ENCODE measurements around the gene CWC27.

CWC27 gene

DNA sequence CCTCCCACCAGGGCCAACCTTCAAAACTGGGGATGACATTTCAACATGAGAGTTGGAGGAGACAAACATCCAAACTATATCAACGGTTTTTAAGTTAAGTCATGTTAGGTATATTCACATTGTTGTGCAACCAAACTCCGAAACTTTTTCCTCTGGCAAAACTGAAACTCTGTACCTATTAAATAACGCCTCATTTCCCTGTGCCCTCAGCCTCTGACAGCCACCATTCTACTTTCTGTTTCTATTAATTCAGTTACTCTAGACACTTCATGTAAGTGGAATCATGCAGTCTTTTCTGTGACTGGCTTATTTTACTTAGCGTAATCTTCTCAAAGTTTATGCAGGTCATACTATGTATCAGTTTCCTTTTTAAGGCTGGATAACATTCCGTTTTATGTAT lies 85.0 kb downstream of the CWC27 start:
- no peak overlapping the region for H2BK5ac ChIP-seq (ENCODE audit: low read depth, low read length, poor library complexity, severe bottlenecking)
- H2BK12ac ChIP-seq (ENCODE audit: low read length in 2 of 2): no peak overlapping the region
- no peak overlapping the region for H3K23ac ChIP-seq (ENCODE audit: low read length in 2 of 2)
- H3K4me2 ChIP-seq (ENCODE audit: low read length, poor library complexity, severe bottlenecking): no peak overlapping the region
- H3K18ac ChIP-seq (ENCODE audit: low read depth in 1 of 2, low read length in 2 of 2): no peak overlapping the region
- H2AK5ac ChIP-seq (ENCODE audit: low read length, severe bottlenecking): no peak overlapping the region
- H4K8ac ChIP-seq (ENCODE audit: low read length): no peak overlapping the region
- 100% methylated on average over 5 of the region's 5 CpGs for WGBS
- peaks cover 0 to 9% of the 10 kb centered on the region in 2 experiments for H3K36me3 ChIP-seq (ENCODE audit: control insufficient read depth in 1 of 2, insufficient read depth in 2 of 2, low read depth in 1 of 2, low read length in 2 of 2)
- H3K4ac ChIP-seq (ENCODE audit: low read depth in 1 of 2, low read length in 2 of 2): no peak overlapping the region
- H2BK120ac ChIP-seq (ENCODE audit: low read depth, low read length): no peak overlapping the region
- H3K4me1 ChIP-seq (ENCODE audit: control insufficient read depth, insufficient read depth, low read depth, low read length): no peaks in the 10 kb centered on the region
- no peak overlapping the region for H2AFZ ChIP-seq (ENCODE audit: low read depth, low read length)
- no peaks in the 10 kb centered on the region for H3K27me3 ChIP-seq (ENCODE audit: control insufficient read depth in 1 of 2, insufficient read depth in 1 of 2, low read length in 2 of 2)
- peaks cover 3% of the 10 kb centered on the region for H3K9me3 ChIP-seq (ENCODE audit: control insufficient read depth, low read length)
- no peaks in the 10 kb centered on the region for H3K79me1 ChIP-seq (replicated peaks; ENCODE audit: low read length, poor library complexity, severe bottlenecking)
- no peak overlapping the region for H2BK15ac ChIP-seq (ENCODE audit: low read depth, poor library complexity, severe bottlenecking)
- no peak overlapping the region for H3K9ac ChIP-seq (ENCODE audit: low read length)
- no peak for DNase-seq
- H3K14ac ChIP-seq (ENCODE audit: low read length in 2 of 2): no peak overlapping the region
- no peak overlapping the region for H3K27ac ChIP-seq (ENCODE audit: low read length, poor library complexity, severe bottlenecking)
- no peak overlapping the region for H4K91ac ChIP-seq (ENCODE audit: low read length)
- H3K4me3 ChIP-seq (ENCODE audit: insufficient read depth in 1 of 2, low read depth in 1 of 2, low read length in 2 of 2): no peak overlapping the region

DNA sequence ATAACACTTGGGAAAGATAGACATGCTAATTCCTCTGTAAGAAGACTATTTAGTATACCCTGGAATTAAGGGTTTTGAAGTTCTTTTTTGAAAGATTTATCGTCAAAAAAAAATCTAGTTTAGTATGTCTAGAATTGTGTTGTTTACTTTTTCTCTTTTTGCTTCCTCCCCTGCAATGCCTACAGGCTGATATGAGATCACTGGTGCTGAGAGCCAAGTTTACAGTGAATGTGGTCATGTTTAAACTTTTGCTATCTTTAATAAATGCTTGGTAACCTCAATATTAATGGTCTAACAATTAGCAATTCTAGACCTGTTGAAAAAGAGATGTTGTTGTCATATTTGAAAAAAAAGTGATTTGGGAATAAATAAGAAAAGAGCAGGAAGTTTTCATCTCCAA lies 86.1 kb downstream of the CWC27 start:
- H2BK5ac ChIP-seq (ENCODE audit: low read depth, low read length, poor library complexity, severe bottlenecking): peak overlapping the region; percentile 73
- no peak overlapping the region for H2BK120ac ChIP-seq (ENCODE audit: low read depth, low read length)
- H2AK5ac ChIP-seq (ENCODE audit: low read length, severe bottlenecking): no peak overlapping the region
- no CpG with 5 or more reads among the region's 1 CpG for WGBS
- H4K8ac ChIP-seq (ENCODE audit: low read length): no peak overlapping the region
- H3K4me1 ChIP-seq (ENCODE audit: control insufficient read depth, insufficient read depth, low read depth, low read length): no peaks in the 10 kb centered on the region
- no peak overlapping the region for H2AFZ ChIP-seq (ENCODE audit: low read depth, low read length)
- H3K27ac ChIP-seq (ENCODE audit: low read length, poor library complexity, severe bottlenecking): no peak overlapping the region
- H3K23ac ChIP-seq (ENCODE audit: low read length in 2 of 2): no peak overlapping the region
- no peaks in the 10 kb centered on the region for H3K27me3 ChIP-seq (ENCODE audit: control insufficient read depth in 1 of 2, insufficient read depth in 1 of 2, low read length in 2 of 2)
- no peaks in the 10 kb centered on the region for H3K79me1 ChIP-seq (replicated peaks; ENCODE audit: low read length, poor library complexity, severe bottlenecking)
- peak; percentile 16 for DNase-seq
- no peaks in the 10 kb centered on the region for H3K9me3 ChIP-seq (ENCODE audit: control insufficient read depth, low read length)
- H3K18ac ChIP-seq (ENCODE audit: low read depth in 1 of 2, low read length in 2 of 2): no peak overlapping the region
- H4K91ac ChIP-seq (ENCODE audit: low read length): no peak overlapping the region
- H3K36me3 ChIP-seq (ENCODE audit: control insufficient read depth in 1 of 2, insufficient read depth in 2 of 2, low read depth in 1 of 2, low read length in 2 of 2): peaks cover 0 to 9% of the 10 kb centered on the region in 2 experiments
- no peak overlapping the region for H3K4ac ChIP-seq (ENCODE audit: low read depth in 1 of 2, low read length in 2 of 2)
- no peak overlapping the region for H3K4me2 ChIP-seq (ENCODE audit: low read length, poor library complexity, severe bottlenecking)
- no peak overlapping the region for H3K9ac ChIP-seq (ENCODE audit: low read length)
- no peak overlapping the region for H3K4me3 ChIP-seq (ENCODE audit: insufficient read depth in 1 of 2, low read depth in 1 of 2, low read length in 2 of 2)
- H3K14ac ChIP-seq (ENCODE audit: low read length in 2 of 2): no peak overlapping the region
- no peak overlapping the region for H2BK15ac ChIP-seq (ENCODE audit: low read depth, poor library complexity, severe bottlenecking)
- no peak overlapping the region for H2BK12ac ChIP-seq (ENCODE audit: low read length in 2 of 2)

DNA sequence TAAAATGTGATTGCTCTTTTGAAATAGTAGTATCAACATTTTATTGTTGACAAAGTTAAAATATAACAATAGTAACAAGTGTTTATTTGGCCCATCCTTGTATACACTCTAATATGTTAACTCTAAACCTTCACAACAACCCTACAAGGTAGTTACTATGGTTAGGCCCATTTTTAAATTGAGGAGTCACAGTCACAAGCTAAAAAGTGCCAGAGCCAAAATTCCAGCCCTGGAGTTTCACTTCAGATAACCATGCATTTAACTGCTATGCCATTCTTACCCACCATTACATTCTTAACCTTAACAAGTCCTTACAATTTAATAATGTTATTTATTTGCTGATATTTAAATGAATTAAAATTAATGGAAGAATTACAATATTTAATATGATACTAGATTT lies 91.2 kb downstream of the CWC27 start:
- no peak overlapping the region for H4K91ac ChIP-seq (ENCODE audit: low read length)
- peaks cover 1% of the 10 kb centered on the region for H3K79me1 ChIP-seq (replicated peaks; ENCODE audit: low read length, poor library complexity, severe bottlenecking)
- no peak overlapping the region for H2BK12ac ChIP-seq (ENCODE audit: low read length in 2 of 2)
- H3K18ac ChIP-seq (ENCODE audit: low read depth in 1 of 2, low read length in 2 of 2): no peak overlapping the region
- H3K27ac ChIP-seq (ENCODE audit: low read length, poor library complexity, severe bottlenecking): no peak overlapping the region
- no peaks in the 10 kb centered on the region for H3K9me3 ChIP-seq (ENCODE audit: control insufficient read depth, low read length)
- no peaks in the 10 kb centered on the region for H3K4me1 ChIP-seq (ENCODE audit: control insufficient read depth, insufficient read depth, low read depth, low read length)
- DNase-seq: no peak
- no peak overlapping the region for H3K4ac ChIP-seq (ENCODE audit: low read depth in 1 of 2, low read length in 2 of 2)
- H3K4me2 ChIP-seq (ENCODE audit: low read length, poor library complexity, severe bottlenecking): no peak overlapping the region
- H3K4me3 ChIP-seq (ENCODE audit: insufficient read depth in 1 of 2, low read depth in 1 of 2, low read length in 2 of 2): no peak overlapping the region
- no peak overlapping the region for H2BK120ac ChIP-seq (ENCODE audit: low read depth, low read length)
- no peak overlapping the region for H2AK5ac ChIP-seq (ENCODE audit: low read length, severe bottlenecking)
- no peaks in the 10 kb centered on the region for H3K36me3 ChIP-seq (ENCODE audit: control insufficient read depth in 1 of 2, insufficient read depth in 2 of 2, low read depth in 1 of 2, low read length in 2 of 2)
- no peak overlapping the region for H3K23ac ChIP-seq (ENCODE audit: low read length in 2 of 2)
- no peak overlapping the region for H3K14ac ChIP-seq (ENCODE audit: low read length in 2 of 2)
- H4K8ac ChIP-seq (ENCODE audit: low read length): no peak overlapping the region
- H3K9ac ChIP-seq (ENCODE audit: low read length): no peak overlapping the region
- no peak overlapping the region for H2BK15ac ChIP-seq (ENCODE audit: low read depth, poor library complexity, severe bottlenecking)
- no peaks in the 10 kb centered on the region for H3K27me3 ChIP-seq (ENCODE audit: control insufficient read depth in 1 of 2, insufficient read depth in 1 of 2, low read length in 2 of 2)
- H2AFZ ChIP-seq (ENCODE audit: low read depth, low read length): no peak overlapping the region
- no peak overlapping the region for H2BK5ac ChIP-seq (ENCODE audit: low read depth, low read length, poor library complexity, severe bottlenecking)

DNA sequence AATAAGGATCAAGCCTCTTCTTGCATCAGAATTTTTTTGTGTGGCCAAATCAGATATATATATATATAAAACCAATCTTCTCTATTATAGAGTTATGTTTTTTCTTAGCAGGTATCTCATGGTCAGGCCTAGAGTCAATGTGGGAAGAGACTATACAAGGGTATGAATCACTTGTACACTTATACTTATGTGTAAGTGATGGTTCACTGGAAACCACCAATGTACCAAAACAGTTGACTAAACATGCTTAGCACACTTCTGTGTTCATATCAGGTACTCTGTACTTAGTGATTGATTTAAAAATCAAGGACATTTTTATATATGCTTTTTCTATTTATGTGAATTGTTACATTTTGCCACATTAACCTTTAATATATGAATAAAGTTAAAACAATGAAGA lies 92.6 kb downstream of the CWC27 start:
- no peak for DNase-seq
- no peak overlapping the region for H3K4me2 ChIP-seq (ENCODE audit: low read length, poor library complexity, severe bottlenecking)
- H3K9me3 ChIP-seq (ENCODE audit: control insufficient read depth, low read length): no peaks in the 10 kb centered on the region
- H3K4me1 ChIP-seq (ENCODE audit: control insufficient read depth, insufficient read depth, low read depth, low read length): no peaks in the 10 kb centered on the region
- H2AFZ ChIP-seq (ENCODE audit: low read depth, low read length): no peak overlapping the region
- no peak overlapping the region for H2AK5ac ChIP-seq (ENCODE audit: low read length, severe bottlenecking)
- no peak overlapping the region for H4K8ac ChIP-seq (ENCODE audit: low read length)
- no peak overlapping the region for H2BK15ac ChIP-seq (ENCODE audit: low read depth, poor library complexity, severe bottlenecking)
- H3K79me1 ChIP-seq (replicated peaks; ENCODE audit: low read length, poor library complexity, severe bottlenecking): peaks cover 1% of the 10 kb centered on the region
- H3K14ac ChIP-seq (ENCODE audit: low read length in 2 of 2): no peak overlapping the region
- H3K18ac ChIP-seq (ENCODE audit: low read depth in 1 of 2, low read length in 2 of 2): no peak overlapping the region
- no peaks in the 10 kb centered on the region for H3K27me3 ChIP-seq (ENCODE audit: control insufficient read depth in 1 of 2, insufficient read depth in 1 of 2, low read length in 2 of 2)
- no peak overlapping the region for H2BK5ac ChIP-seq (ENCODE audit: low read depth, low read length, poor library complexity, severe bottlenecking)
- no peak overlapping the region for H3K27ac ChIP-seq (ENCODE audit: low read length, poor library complexity, severe bottlenecking)
- H3K4me3 ChIP-seq (ENCODE audit: insufficient read depth in 1 of 2, low read depth in 1 of 2, low read length in 2 of 2): no peak overlapping the region
- H3K23ac ChIP-seq (ENCODE audit: low read length in 2 of 2): no peak overlapping the region
- no peaks in the 10 kb centered on the region for H3K36me3 ChIP-seq (ENCODE audit: control insufficient read depth in 1 of 2, insufficient read depth in 2 of 2, low read depth in 1 of 2, low read length in 2 of 2)
- no peak overlapping the region for H2BK120ac ChIP-seq (ENCODE audit: low read depth, low read length)
- H3K4ac ChIP-seq (ENCODE audit: low read depth in 1 of 2, low read length in 2 of 2): no peak overlapping the region
- H3K9ac ChIP-seq (ENCODE audit: low read length): no peak overlapping the region
- no peak overlapping the region for H4K91ac ChIP-seq (ENCODE audit: low read length)
- no peak overlapping the region for H2BK12ac ChIP-seq (ENCODE audit: low read length in 2 of 2)

Measured in mesenchymal stem cell (in vitro differentiated cells and primary cell).